ENCODE data around the gene SCG5. TPM values are rescaled to one million over a fixed set of nuclear protein-coding genes. Genes with fewer than 3 reads are reported as not detected.

SCG5 gene
- polyA plus RNA-seq, 4 donors = 19.5 to 65.1 (median 24.2) TPM

DNA sequence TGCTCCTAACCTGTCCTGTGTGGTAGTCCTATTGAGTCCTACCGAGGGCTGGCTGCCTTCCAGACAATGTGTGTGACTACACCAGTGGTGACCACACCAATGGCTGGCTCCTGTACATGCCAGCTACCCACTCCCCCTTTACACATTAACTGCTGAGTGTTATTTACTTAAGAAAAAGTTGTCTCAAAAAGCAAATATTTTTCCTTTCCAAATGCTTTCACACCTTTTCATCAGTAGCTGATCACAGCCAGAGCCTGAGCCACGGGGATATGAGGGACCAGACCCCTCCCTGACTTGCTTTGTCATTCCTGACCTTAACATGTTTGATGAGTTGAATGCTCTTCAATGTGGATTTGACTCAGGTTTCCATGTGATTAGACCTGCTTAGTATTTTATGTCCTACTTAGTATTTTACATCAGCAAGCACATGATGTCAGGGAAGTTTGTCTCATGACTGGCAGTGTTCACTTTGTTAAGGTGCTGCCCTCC, 46.7 kb downstream of the SCG5 start:
- DNase-seq (ENCODE audit: low read depth in 4 of 4, low spot score in 3 of 4) = no peak

DNA sequence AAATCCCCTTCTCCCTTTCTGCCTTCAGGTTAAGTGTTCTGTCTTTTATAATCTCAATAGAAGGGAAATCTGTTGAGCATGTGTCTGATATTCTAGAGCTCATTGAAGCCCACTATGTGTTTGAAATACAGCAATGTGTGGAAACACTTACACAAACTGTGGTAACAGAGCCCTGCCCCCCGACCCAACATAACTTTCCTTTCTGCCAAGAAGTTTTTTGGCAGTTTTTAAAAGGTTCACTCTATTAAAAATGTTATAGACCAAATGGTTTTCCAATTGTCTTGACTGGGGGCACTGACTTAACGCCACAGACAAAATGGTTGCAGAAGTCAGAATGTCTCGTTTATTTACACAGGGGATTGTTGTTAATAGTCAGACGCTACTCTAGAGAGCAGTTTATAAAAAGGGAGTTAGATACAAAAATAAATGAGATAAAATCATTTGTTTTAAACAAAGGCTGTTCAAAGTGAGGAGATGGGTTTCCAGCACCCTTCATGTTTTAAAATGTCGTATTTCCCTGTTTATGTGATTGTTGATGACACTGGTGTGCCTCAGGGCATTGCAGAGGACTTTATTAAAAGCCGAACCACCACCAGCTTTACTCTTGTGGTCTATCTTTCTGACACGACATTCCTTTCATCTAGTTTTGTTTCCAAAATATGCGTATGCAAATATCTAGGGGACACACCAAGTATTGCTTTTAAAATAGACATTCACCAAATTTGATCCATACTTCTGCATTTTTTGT, 49.6 kb downstream of the SCG5 start:
- no peak for DNase-seq (ENCODE audit: low read depth in 4 of 4, low spot score in 3 of 4)

DNA sequence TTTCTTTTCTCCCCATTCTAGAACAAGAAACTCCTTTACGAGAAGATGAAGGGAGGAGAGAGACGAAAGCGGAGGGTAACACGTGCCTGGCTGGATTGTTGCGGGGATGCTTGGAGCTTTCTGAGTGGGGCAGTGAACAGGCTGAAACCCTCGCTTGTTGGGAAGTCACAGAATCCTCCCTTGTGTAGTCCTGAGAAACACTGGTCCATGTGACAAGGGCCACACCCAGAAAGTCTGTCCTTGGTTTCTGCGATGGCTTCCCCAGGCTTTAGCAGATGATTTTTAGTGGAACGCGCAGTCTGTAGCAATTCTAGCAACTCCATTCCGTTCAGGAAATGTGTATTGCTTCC, 50.2 kb downstream of the SCG5 start:
- DNase-seq (ENCODE audit: low read depth in 4 of 4, low spot score in 3 of 4) = no peak

DNA sequence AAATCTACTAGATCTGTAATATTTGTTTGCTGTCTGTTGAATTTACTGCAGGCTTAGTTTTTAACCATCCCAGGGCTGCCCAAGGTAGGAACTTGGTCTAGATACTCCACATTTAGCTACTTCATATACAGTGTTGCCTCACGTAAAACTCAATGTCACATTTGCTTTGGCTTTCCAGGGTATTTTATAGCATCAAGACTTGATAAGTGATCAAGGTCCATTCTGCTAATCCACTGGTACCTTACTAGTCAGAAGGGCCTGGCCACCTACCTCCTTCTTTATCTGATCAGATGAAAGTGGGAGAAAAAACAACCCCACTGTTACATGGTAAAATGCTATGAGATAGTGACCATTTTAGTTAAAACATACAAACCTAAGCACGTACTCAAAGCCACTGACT, 50.8 kb downstream of the SCG5 start:
- no peak for DNase-seq (ENCODE audit: low read depth in 4 of 4, low spot score in 3 of 4)

DNA sequence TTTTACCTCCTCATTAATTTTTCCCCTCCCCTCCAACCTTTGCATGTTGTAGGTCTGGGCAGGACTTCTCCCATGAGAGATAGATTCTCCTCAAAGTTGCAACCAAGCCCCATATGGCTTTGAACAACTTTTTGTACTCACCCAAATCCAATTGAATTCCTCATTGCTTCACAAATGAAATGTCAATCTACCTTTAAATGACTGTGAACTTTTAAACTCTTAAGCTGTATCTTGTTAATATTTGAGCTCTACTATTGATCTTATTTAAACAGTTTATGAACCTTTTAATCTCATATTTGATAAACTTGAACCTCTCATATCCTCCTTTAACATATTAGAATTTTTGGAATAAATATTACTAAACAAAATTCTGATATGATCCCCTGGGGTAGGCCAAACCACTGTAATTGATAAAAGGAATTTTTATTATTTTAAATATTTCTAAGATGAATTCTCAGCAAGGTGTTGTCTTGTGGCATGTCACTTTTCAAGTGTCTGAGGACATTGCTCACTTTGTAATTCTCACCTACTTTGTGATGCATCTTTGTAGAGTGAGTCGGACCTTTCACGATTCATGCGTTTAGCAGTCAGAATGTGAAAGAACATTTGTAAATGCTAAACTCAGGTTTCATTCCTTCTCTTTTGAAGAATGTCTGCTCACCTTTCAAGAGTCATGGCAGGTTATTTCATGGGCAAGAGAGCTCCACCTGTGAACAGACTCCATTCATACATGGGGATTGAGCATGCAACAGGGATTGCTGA, 52.9 kb downstream of the SCG5 start:
- DNase-seq (ENCODE audit: low read depth in 4 of 4, low spot score in 3 of 4) = no peak

DNA sequence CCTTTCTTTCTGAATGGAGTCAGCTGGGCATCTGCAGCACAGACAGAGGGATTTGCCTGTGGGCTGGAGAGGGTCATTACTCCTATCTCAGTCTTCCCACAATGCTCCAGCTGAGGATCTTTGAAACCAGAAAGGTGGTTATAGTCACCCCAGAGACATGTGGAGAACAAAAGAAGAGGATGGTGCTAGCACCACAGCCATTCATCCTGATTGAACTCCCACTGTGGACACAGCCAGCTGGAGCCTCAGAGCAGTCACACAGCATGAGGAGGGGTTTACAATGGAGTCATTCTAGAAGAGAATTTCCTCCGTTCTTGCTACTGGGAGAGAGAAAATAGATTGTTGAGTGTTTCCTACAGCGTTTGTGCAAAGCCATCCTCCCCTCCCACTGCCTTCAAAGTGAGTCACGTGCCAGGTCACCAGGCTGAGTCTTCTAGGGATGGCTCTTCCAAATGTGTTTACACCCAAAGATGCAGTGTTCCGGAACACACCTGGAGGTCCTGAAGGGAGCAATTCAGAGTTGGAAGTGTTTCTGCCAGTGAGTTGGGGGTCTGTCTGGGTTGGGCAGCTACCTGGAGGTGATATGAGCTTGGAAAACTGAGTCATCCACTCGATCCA, 57.4 kb downstream of the SCG5 start:
- no peak for DNase-seq (ENCODE audit: low read depth in 4 of 4, low spot score in 3 of 4)

DNA sequence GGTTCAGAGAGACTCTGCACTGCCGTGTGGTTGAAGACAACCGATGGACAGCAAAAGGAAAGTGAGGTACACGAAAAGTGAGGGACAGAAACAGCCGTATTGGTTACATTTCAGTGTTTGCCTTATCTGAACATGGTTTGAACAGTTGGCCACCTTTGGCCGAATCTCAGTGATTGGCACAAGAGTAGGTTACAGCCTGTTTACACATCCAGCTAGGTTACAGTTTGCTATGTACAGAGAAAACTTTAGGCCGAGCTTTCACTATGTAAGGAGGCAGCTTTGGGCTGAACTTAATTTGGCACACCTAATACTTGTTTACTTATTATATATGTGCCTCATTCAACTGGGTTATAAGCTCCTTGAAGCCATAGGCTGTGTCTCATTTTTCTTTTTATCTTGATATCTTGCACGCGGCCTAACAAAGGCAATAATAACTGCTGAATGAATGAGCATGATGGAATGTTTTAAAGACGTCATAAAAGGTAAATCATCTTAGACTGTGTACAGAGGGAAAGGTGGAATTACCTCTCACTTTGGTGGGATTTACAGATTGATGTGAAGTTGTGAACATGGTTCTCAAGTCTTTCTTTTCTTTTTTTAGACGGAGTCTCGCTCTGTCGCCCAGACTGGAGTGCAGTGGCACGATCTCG, 59.1 kb downstream of the SCG5 start:
- no peak for DNase-seq (ENCODE audit: low read depth in 4 of 4, low spot score in 3 of 4)

DNA sequence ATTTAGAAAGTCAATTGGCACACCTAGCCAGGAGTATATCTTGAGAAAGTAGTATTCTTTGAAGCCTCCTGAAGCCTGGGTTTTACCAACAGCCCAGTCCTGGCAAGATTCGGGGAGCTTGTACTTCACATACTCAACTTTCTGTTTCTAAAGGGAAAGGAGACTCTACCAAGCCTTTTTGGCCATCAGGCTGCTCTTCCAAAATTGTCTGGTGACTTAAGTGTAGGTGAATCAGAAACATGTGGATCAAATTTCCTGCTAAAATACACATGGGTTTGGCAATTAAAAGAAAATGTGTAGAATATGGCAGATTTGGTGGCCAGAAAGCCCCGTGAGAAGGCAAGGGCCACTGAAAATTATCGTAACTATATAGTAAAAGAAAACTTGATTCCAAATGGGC, 60.4 kb downstream of the SCG5 start:
- DNase-seq (ENCODE audit: low read depth in 4 of 4, low spot score in 3 of 4) = no peak

DNA sequence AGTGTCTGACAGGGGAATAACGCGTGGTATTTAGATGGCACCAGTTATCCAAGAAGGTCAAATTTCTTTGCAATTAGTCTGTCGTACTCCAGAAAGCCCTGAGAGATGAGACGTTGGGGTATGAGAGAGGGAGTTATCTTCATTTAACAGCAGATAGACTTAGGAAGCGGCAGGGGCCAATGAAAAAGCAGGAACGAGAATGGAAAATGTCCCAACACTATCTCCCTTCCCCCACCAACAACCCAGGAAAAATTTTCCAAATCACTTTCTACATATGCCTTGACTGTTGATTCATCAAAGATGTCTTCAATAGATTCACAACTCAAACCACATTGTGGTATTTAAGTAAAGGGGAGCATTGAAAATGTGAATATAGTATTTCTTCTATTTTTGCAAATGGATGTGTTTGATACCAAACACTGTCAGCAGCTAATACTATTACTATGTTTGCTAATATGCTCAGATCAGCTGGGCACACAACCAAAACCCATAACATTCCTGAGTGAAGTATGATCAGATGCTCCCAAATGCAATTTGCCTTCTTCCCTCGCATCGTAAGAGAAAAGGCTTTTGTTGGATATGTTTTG, 63.0 kb downstream of the SCG5 start:
- DNase-seq (ENCODE audit: low read depth in 4 of 4, low spot score in 3 of 4) = no peak

DNA sequence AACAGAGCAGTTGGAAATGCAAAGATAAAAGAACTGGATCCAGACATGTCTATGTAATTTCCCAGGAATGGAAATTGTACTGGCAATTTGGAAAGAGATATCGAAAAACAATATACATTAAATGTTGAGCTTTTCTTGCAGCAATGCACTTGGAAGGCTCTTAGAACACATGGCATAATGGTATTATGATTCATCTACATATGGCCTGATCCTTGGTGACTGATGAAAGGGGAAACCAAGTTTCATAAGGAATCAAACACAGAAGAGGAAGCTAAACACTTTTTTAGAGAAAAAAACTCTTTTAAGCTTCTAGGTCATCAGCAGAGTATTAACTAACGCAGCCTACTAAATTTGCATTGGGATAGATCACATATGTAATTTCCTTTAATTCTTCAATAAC, 63.9 kb downstream of the SCG5 start:
- no peak for DNase-seq (ENCODE audit: low read depth in 4 of 4, low spot score in 3 of 4)

DNA sequence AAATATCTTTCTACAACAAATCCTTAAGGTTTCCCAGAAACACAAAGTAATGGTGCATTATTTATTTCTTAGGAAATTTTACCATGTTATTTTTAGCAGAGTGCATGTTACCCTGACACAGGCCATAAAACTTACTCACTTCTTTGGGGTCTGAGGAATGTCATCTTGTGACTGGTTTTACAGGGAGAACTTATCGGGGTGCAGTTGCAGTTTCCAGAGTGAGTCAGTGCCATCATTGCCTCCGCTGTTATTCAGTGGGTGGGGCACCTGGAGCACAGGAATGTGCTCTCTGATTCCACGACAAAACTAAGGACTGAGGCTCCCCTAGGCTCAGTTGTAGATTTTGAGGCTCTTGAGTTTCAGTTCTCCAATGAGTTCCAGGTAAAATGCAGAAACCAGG, 65.2 kb downstream of the SCG5 start:
- no peak for DNase-seq (ENCODE audit: low read depth in 4 of 4, low spot score in 3 of 4)

DNA sequence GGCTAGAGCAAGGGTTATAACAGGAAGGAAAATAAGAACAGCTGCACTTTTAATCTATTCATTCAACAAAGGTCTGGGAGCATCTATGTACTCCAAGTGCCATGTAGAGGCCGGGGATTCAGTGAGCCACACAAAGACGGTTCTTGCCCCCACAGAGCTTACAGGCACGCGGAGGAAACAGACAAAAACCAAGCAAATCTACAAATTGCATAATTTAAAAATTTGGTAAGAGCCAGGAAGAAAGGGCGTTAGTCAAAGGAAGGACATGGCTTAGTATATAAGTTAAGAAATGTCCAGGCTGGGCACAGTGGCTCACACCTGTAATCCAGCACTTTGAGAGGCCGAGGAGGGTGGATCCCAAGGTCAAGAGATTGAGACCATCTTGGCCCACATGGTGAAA, 65.9 kb downstream of the SCG5 start:
- no peak for DNase-seq (ENCODE audit: low read depth in 4 of 4, low spot score in 3 of 4)

DNA sequence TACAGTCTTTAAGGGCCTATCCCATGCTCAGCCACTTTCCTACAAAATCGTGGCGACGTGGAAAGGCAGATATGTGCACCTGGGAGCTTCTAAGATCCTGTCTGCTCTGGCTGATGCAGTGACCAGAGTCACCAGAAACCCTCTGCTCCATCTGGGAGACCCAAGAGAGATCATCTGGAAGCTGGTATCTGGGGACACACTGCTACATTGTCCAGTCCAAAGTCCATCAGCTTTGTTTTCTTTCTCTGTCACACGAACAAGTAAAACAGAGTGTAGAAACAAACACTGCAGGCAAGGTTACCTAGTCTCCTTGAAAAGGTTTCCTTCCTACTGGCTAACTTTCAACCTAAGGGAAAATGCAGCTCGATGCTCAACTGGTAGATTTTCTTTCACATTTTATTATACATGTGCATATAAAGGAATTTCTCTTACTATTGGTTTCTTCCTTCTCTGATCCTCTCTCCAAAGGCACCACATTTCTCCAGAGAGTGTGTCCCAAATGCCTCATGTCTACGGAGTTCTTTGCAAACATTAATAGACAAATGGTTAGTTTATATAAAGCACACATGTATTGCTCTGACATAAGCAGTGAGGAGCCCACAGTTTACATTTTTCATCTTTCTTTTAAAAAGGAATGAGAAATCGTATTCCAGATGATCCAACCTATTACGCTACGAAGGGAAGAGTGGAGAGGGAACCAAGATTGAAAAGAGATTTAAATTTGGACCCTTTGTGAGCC, 68.0 kb downstream of the SCG5 start:
- no peak for DNase-seq (ENCODE audit: low read depth in 4 of 4, low spot score in 3 of 4)

DNA sequence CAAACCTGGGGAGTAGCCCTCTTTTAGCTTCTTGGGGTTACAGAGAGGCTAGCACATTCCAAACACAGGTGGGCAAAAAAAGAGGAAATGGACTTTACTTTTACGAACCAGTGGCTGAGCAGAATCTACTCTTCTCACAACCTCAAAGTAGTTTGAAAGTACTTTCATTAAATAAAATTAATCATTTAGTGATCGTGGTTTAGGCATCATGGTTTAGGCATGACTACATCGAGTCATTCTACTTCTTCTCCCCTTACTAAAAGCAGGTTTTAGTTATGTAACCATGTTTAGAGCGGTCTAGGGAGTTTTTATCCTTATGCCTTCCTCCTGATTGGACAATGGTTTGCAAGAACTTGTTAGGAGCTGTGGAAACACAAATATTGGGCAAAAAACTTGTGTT, 73.8 kb downstream of the SCG5 start:
- no peak for DNase-seq (ENCODE audit: low read depth in 4 of 4, low spot score in 3 of 4)

DNA sequence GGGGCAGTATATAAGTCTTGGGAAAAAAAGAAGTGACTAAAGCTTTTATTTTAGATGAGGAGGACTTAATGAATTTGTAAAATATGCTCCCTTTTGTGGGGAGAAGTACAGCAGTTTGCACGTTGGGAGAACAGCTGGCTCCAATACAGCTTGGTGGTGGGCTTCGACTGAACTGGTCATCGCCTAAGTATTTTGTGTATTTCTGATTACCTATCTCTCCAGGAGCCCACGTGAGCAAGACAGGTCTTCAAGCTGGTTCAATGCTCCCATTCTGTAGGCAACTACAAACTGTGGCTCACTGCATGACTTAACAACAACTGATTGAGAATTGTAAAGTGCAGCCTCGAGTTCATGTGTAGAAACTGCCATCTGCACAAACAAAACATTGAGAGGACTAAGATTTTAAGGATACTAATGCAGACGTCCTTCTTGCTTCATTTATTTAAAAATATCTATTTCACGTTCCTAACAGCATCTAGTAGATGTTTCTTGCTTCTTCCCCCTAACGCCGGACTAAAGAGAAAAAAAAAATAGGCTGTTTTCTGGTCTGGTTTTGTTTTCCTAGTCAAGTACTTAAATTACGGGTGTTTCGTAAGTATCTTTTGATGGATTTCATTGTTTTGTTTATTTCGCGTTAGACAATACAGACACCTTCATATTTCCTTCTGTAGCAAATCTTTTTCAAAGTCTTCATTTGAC, 74.9 kb downstream of the SCG5 start:
- no peak for DNase-seq (ENCODE audit: low read depth in 4 of 4, low spot score in 3 of 4)

DNA sequence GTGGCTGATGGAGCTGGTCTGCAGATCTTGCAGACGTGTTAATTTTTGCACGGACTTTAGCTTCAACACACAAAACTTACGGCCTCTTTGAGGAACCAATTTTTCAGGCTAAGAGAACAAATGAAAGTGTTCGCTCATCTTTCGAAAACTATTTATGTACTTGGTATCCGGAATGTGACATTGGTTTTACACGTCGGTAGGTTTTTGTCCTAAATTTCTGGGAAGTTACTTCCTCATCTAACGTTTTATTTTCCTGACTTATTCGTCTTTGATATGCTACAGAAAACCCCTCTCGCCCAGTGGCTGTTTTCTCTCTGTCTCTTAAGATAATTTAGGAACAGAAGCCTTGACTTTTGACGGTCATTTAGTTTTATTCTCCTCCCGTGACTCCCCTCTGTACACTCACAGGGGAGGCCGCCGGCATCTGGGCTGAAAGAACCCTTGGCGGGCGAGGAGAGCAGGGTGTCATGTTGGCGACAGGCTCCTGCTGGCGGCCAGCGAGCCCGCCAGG, 75.5 kb downstream of the SCG5 start:
- no peak for DNase-seq (ENCODE audit: low read depth in 4 of 4, low spot score in 3 of 4)

DNA sequence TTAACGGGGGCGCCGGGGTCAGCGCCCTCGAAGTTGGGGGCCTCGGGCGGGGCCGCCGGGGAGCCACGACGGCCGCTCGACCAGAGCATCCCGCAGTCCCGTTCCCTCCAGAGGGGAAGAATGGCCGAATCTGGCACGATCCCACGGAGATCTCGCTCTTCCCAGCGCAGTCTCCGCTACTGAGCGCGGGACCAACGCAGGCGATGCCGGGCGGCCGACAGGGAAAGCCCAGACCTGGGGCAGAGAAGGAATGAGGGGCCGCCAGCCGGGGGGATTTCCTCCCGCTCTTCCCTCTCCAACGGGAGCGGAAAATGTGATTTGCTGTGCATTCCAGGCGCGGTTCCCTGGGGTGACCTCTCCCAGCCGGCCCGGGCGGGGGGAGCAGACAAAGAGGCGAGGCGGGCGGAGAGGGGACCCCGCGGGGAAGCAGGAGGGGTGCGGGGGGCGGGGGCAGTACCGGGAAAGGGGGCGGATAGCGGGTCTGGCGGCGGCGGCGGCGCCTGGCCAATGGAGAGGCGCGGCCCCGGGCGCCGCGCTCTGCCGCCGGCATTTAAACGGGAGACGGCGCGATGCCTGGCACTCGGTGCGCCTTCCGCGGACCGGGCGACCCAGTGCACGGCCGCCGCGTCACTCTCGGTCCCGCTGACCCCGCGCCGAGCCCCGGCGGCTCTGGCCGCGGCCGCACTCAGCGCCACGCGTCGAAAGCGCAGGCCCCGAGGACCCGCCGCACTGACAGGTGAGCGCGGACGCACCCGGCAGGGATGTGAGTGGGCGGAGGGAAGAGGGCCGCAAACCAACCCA, 76.1 kb downstream of the SCG5 start, which contains the start of gene GREM1:
TSS of gene GREM1 (plus strand) at position 579 of the 801 bp plus-strand sequence. CDS start 12,687 bp downstream, outside the sequence.
- no peak for DNase-seq (ENCODE audit: low read depth in 4 of 4, low spot score in 3 of 4)

DNA sequence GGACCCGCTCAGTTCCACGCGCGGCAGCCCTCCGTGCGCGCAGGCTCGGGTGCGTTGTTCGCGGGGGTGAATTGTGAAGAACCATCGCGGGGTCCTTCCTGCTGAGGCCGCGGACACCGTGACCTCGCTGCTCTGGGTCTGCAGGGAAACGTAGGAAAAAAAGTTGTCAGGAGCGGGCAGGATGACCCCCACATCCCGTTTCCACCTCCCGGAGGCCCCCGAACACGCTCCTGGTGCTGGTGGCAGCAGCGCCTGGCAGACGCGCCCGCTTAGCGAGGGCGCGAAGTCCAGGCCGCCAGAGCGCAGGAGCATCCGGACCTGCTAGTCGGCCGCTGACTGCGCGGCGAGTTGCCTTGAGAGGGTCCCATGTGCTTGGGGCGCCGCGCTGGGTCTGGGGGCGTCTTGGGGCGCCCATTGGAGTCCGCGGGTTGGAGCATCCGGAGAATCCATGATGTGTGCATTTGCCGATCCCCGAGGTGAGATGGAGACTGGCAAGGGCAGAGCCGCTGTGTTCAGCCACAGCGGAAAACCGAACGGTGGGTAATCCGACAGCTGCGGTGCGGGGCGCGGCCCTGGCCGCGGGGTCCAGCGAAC, 76.8 kb downstream of the SCG5 start:
- no peak for DNase-seq (ENCODE audit: low read depth in 4 of 4, low spot score in 3 of 4)

Measured in left renal pelvis (tissue), 4 donors.